ENCODE data around the gene ADK. TPM values are rescaled to one million over a fixed set of nuclear protein-coding genes. Genes with fewer than 3 reads are reported as not detected.

ADK gene
- total RNA-seq, 1 experiment from 2014 or later: 159 TPM

DNA sequence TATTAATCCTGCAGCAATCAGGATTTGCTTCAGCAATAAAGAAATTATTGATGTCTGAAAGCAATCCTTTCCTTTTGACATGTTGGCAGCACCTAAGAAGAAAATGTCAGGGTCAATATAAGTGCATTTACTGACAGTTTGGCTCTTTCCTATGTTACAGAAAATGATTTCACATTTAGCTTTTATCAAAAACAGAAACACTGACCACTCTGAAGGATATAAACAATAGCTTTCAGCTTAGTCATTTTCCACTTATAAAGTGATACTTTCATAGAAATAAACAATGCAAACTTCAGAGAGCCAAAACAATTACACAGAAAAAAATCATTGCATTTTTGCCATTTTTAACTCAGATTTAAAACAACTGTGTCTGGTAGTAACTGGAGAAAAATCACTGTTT is 349.8 kb downstream of the ADK start:
- no peaks in the 10 kb centered on the region for H3K9me2 ChIP-seq (ENCODE audit: insufficient read depth)
- DNase-seq: no peak
- no peak overlapping the region for H3K27ac ChIP-seq
- ChIA-PET CTCF (interaction anchor here (0.6 kb wide), 1 partner anchor 35 kb away, joined by 7 read pairs; no protein-coding TSS in a partner anchor), POLR2A (ENCODE audit: unreplicated experiment) (no interaction called here)
- no peak for TF ChIP-seq EZH2 (IDR thresholded peaks at IDR 0.05; ENCODE audit: low read depth)
- TF ChIP-seq, protein P1, sequence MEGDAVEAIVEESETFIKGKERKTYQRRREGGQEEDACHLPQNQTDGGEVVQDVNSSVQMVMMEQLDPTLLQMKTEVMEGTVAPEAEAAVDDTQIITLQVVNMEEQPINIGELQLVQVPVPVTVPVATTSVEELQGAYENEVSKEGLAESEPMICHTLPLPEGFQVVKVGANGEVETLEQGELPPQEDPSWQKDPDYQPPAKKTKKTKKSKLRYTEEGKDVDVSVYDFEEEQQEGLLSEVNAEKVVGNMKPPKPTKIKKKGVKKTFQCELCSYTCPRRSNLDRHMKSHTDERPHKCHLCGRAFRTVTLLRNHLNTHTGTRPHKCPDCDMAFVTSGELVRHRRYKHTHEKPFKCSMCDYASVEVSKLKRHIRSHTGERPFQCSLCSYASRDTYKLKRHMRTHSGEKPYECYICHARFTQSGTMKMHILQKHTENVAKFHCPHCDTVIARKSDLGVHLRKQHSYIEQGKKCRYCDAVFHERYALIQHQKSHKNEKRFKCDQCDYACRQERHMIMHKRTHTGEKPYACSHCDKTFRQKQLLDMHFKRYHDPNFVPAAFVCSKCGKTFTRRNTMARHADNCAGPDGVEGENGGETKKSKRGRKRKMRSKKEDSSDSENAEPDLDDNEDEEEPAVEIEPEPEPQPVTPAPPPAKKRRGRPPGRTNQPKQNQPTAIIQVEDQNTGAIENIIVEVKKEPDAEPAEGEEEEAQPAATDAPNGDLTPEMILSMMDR (conservative IDR thresholded peaks at IDR 0.05): no peak
- H3K4me2 ChIP-seq: no peak overlapping the region
- H3K79me2 ChIP-seq (ENCODE audit: low read depth): no peaks in the 10 kb centered on the region
- H4K20me1 ChIP-seq (ENCODE audit: insufficient read depth): no peaks in the 10 kb centered on the region
- no peaks in the 10 kb centered on the region for H3K27me3 ChIP-seq (ENCODE audit: insufficient read depth, low read depth)
- peaks cover 24% of the 10 kb centered on the region for H3K4me1 ChIP-seq (replicated peaks; ENCODE audit: insufficient read depth)
- no peaks in the 10 kb centered on the region for H3K36me3 ChIP-seq (ENCODE audit: low read depth)
- H3F3A ChIP-seq (ENCODE audit: insufficient read depth, low read depth): peaks cover 19% of the 10 kb centered on the region
- no peaks in the 10 kb centered on the region for H3K9me3 ChIP-seq (ENCODE audit: insufficient read depth, low read depth)
- no peak overlapping the region for H3K4me3 ChIP-seq
- intact Hi-C loops (cut with micrococcal nuclease; ENCODE audit: unreplicated experiment): no loop called here
- no peak overlapping the region for H2AFZ ChIP-seq
- no TSS peak for BruUV-seq (replicated peaks)

DNA sequence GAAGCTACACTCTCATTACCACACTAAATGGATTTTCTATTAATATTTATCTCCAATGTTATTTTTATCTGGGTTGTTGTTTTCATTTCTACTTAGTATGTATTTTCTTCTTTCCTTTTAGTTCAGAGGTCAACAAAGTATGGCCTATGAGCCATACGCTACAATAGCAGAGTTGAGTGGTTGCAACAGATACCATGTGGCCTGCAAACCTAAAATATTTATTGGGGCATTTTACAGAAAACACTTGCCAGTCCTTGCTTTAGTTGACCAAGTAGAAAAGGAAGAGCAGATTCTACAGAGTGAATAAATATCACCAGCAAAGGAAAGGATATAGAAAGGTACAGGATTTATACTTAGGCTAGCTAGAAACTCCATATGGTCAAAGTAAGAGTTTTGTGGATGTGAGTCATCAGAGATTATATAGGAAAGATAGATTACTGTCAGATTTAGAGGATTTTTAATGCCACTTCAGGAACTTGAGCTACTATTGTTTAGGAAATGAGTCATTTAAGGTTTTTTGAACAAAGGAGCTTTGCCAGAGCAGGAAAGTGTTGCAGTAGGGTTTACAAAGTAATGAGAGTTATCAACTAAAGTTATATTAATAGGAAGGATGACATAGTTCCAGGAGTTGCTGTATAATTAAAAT is 352.1 kb downstream of the ADK start:
- intact Hi-C loops (cut with micrococcal nuclease; ENCODE audit: unreplicated experiment): no loop called here
- Histone ChIP-seq H2AFZ (no peak overlapping the region), H4K20me1 (ENCODE audit: insufficient read depth) (no peaks in the 10 kb centered on the region), H3F3A (ENCODE audit: insufficient read depth, low read depth) (peaks cover 19% of the 10 kb centered on the region), H3K9me2 (ENCODE audit: insufficient read depth) (no peaks in the 10 kb centered on the region), H3K4me3 (no peak overlapping the region), H3K27me3 (ENCODE audit: insufficient read depth, low read depth) (no peaks in the 10 kb centered on the region), H3K79me2 (ENCODE audit: low read depth) (no peaks in the 10 kb centered on the region), H3K9me3 (ENCODE audit: insufficient read depth, low read depth) (no peaks in the 10 kb centered on the region), H3K4me1 (replicated peaks; ENCODE audit: insufficient read depth) (peaks cover 24% of the 10 kb centered on the region), H3K27ac (peak overlapping the region; percentile 45), H3K4me2 (peak overlapping the region; percentile 13; the same call in 1 of the 2 replicates), H3K36me3 (ENCODE audit: low read depth) (no peaks in the 10 kb centered on the region)
- TF ChIP-seq EZH2 (IDR thresholded peaks at IDR 0.05; ENCODE audit: low read depth): no peak
- TF ChIP-seq, protein P1 (conservative IDR thresholded peaks at IDR 0.05): no peak
- peak in 1 of 2 experiments; percentile 74 for DNase-seq
- no TSS peak for BruUV-seq (replicated peaks)
- ChIA-PET POLR2A (ENCODE audit: unreplicated experiment) (interaction anchor here (0.6 kb wide), 2 partner anchors 70 to 616 kb away, joined by 3 to 6 read pairs; no protein-coding TSS in a partner anchor), CTCF (no interaction called here)

DNA sequence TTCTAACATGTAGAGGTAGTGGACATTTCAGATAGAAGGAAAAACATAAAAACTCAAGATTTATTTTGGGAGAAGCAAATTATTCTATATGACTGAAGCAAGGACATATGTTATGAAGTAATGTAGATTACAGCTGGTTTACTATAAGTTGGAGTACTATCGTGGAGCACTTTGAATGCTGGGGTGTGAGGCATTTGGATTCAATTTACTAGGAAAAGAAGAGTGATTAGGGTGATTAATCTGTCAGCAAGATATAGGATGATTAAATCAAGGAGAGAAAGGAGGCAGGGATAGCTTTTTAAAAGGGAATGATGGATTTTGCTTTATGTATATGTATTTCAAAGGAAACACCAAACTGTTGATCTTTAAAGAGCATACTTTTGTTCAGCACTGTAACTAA is 356.9 kb downstream of the ADK start:
- no TSS peak for BruUV-seq (replicated peaks)
- no peaks in the 10 kb centered on the region for H3K9me2 ChIP-seq (ENCODE audit: insufficient read depth)

More for the DNA sequence above, 356.9 kb downstream of the ADK start:
- Histone ChIP-seq H3K36me3 (ENCODE audit: low read depth) (no peaks in the 10 kb centered on the region), H3K27me3 (ENCODE audit: insufficient read depth, low read depth) (no peaks in the 10 kb centered on the region), H3K4me1 (replicated peaks; ENCODE audit: insufficient read depth) (peaks cover 13% of the 10 kb centered on the region), H3K4me3 (no peak overlapping the region), H3K9me3 (ENCODE audit: insufficient read depth, low read depth) (peaks cover 10% of the 10 kb centered on the region), H3K27ac (no peak overlapping the region), H3F3A (ENCODE audit: insufficient read depth, low read depth) (peaks cover 13% of the 10 kb centered on the region), H4K20me1 (ENCODE audit: insufficient read depth) (no peaks in the 10 kb centered on the region), H3K79me2 (ENCODE audit: low read depth) (no peaks in the 10 kb centered on the region), H2AFZ (no peak overlapping the region), H3K4me2 (no peak overlapping the region)
- TF ChIP-seq EZH2 (IDR thresholded peaks at IDR 0.05; ENCODE audit: low read depth): no peak
- TF ChIP-seq, protein P1 (conservative IDR thresholded peaks at IDR 0.05): no peak
- ChIA-PET POLR2A (ENCODE audit: unreplicated experiment) (no interaction called here), CTCF (no interaction called here)
- intact Hi-C loops (cut with micrococcal nuclease; ENCODE audit: unreplicated experiment): no loop called here
- no peak for DNase-seq
